OCI-LY3 (cell line): Measurements from ENCODE around the gene PFDN1.

ENCODE experiments used
- H2AFZ ChIP-seq: fragments of 200-600, 300-600 bp; shearing (Covaris generic); 2 replicates; pipeline ENCODE4 v1.6.0; 2014; ENCODE audit warnings: antibody characterized with exemption, low read depth, low read length
- H3K27ac ChIP-seq: fragments of 200-600, 300-600 bp; sonication (generic); 2 replicates; pipeline ENCODE4 v1.5.1; 2014; ENCODE audit warnings: mild to moderate bottlenecking, low read length, moderate library complexity, mixed read lengths
- H3K27me3 ChIP-seq: fragments of 200-600, 300-600 bp; sonication (generic); 2 replicates; pipeline ENCODE4 v1.6.1; 2014; ENCODE audit warnings: low read depth, low read length, mixed read lengths
- H3K36me3 ChIP-seq: fragments of 200-600, 300-600 bp; sonication (generic); replicated peaks from 2 replicates; pipeline ENCODE3; 2014; ENCODE audit warnings: low read depth, low read length, mixed read lengths
- H3K4me1 ChIP-seq: fragments of 300-600, 200-600 bp; sonication (generic); 2 replicates; pipeline ENCODE4 v1.6.1; 2014; ENCODE audit warnings: low read length, mixed read lengths
- H3K4me2 ChIP-seq: fragments of 200-600, 300-600 bp; sonication (generic); 2 replicates; pipeline ENCODE4 v1.6.1; 2014; ENCODE audit warnings: low read length, mixed read lengths
- H3K4me3 ChIP-seq: fragments of 300-600, 200-600 bp; sonication (generic); 2 replicates; pipeline ENCODE4 v1.5.1; 2014; ENCODE audit warnings: antibody characterized with exemption, mild to moderate bottlenecking, low read length, moderate library complexity
- H3K79me2 ChIP-seq: fragments of 300-600, 200-600 bp; shearing (Covaris generic); 2 replicates; pipeline ENCODE4 v1.6.1; 2014; ENCODE audit warnings: mild to moderate bottlenecking, low read length, mixed read lengths
- H3K9ac ChIP-seq: fragments of 300-600, 200-600 bp; shearing (Covaris generic); 2 replicates; pipeline ENCODE4 v1.6.0; 2014; ENCODE audit warnings: mild to moderate bottlenecking, low read length, moderate library complexity
- H3K9me3 ChIP-seq: fragments of 200-600, 300-600 bp; shearing (Covaris generic); 2 replicates; pipeline ENCODE4 v1.6.1; 2014; ENCODE audit warnings: low read length, mixed read lengths; ENCODE audit not compliant: insufficient read depth
- H4K20me1 ChIP-seq: fragments of 200-600, 300-600 bp; sonication (generic); 2 replicates; pipeline ENCODE4 v1.6.1; 2016; ENCODE audit warnings: low read length, mixed read lengths; ENCODE audit not compliant: insufficient read depth
- EZH2phosphoT487 ChIP-seq: fragments of 200-600 bp; shearing (Covaris generic); IDR thresholded peaks from 2 replicates; pipeline ENCODE4 v1.6.1; 2018; ENCODE audit warnings: antibody characterized with exemption, mixed run types, low read depth
- TF ChIP-seq, protein P1 (sequence below): fragments of 200-600, 300-600 bp; sonication (generic); IDR thresholded peaks from 2 replicates; pipeline ENCODE4 v1.5.1; 2014; ENCODE audit warnings: antibody characterized with exemption, low read length, low read depth

PFDN1 gene

DNA sequence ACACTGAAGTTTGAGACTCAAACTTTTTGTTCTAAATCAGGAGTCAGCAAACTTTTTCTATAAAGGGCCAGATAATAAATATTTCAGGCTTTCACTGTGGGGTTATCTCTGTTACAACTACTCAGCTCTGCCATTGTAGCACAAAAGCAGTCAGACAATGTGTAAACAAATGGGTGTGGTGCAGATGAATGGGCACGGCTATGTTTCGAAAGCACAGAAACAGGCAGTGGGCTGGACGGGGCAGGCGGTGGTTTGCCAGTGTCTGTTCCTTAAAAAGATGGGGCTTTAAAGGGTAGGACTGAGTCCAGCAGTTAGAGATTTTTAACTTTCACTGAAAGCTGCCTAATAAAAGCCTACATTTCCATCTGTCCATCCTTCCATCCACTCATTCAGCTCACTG is 48.9 kb downstream of the PFDN1 start:
- no peak overlapping the region for H3K4me3 ChIP-seq
- peaks cover 2% of the 10 kb centered on the region; the same call in 1 of the 2 replicates for H3K79me2 ChIP-seq

DNA sequence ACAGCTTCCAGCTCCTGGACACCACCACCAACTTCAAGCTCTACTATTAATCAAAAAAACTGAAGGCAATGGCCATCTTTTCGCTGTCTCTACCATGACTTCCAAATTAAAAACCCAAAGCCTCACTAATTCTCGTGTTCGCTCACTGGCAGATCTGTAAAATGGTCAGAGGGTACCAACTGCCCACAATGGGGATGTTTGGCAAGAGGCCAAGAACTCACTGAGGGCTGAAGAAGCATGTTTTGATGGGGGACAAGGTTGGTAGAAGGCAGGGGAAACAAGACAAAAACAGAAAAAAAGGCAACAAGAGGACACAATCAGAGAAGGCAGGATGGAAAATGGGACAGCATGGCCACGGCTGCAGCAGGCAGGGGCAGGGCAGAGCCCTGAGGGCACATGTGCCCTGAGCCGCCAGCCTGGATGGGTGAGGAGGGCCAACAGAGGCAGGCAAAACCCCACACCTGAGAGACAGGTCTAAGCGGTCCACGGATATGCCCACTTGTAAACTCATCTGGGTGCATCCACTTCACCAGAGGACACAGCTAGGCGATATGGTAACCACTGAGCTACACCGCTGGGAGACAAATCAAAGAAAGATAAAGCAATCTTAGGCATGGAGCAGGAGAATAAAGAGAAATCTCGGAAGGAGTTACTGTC is 50.3 kb downstream of the PFDN1 start:
- no peaks in the 10 kb centered on the region for H3K9me3 ChIP-seq
- peaks cover 29% of the 10 kb centered on the region for H3K4me1 ChIP-seq
- no peak overlapping the region for H3K9ac ChIP-seq
- no peak overlapping the region for H3K4me3 ChIP-seq
- no peak for TF ChIP-seq EZH2phosphoT487
- TF ChIP-seq, protein P1, sequence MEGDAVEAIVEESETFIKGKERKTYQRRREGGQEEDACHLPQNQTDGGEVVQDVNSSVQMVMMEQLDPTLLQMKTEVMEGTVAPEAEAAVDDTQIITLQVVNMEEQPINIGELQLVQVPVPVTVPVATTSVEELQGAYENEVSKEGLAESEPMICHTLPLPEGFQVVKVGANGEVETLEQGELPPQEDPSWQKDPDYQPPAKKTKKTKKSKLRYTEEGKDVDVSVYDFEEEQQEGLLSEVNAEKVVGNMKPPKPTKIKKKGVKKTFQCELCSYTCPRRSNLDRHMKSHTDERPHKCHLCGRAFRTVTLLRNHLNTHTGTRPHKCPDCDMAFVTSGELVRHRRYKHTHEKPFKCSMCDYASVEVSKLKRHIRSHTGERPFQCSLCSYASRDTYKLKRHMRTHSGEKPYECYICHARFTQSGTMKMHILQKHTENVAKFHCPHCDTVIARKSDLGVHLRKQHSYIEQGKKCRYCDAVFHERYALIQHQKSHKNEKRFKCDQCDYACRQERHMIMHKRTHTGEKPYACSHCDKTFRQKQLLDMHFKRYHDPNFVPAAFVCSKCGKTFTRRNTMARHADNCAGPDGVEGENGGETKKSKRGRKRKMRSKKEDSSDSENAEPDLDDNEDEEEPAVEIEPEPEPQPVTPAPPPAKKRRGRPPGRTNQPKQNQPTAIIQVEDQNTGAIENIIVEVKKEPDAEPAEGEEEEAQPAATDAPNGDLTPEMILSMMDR = no peak
- no peak overlapping the region for H2AFZ ChIP-seq
- H4K20me1 ChIP-seq = peaks cover 26% of the 10 kb centered on the region
- H3K27me3 ChIP-seq = no peaks in the 10 kb centered on the region
- H3K27ac ChIP-seq = no peak overlapping the region
- H3K36me3 ChIP-seq = peaks cover 3% of the 10 kb centered on the region
- H3K4me2 ChIP-seq = no peak overlapping the region
- peaks cover 2% of the 10 kb centered on the region; the same call in 1 of the 2 replicates for H3K79me2 ChIP-seq

More for the DNA sequence above, 48.9 kb downstream of the PFDN1 start:
- Histone ChIP-seq H3K4me1 (peaks cover 27% of the 10 kb centered on the region), H4K20me1 (peaks cover 25% of the 10 kb centered on the region), H3K27ac (no peak overlapping the region), H3K4me2 (no peak overlapping the region), H3K36me3 (peaks cover 3% of the 10 kb centered on the region), H2AFZ (no peak overlapping the region), H3K9ac (no peak overlapping the region), H3K27me3 (no peaks in the 10 kb centered on the region), H3K9me3 (no peaks in the 10 kb centered on the region)
- TF ChIP-seq EZH2phosphoT487 = no peak
- TF ChIP-seq, protein P1 = no peak

DNA sequence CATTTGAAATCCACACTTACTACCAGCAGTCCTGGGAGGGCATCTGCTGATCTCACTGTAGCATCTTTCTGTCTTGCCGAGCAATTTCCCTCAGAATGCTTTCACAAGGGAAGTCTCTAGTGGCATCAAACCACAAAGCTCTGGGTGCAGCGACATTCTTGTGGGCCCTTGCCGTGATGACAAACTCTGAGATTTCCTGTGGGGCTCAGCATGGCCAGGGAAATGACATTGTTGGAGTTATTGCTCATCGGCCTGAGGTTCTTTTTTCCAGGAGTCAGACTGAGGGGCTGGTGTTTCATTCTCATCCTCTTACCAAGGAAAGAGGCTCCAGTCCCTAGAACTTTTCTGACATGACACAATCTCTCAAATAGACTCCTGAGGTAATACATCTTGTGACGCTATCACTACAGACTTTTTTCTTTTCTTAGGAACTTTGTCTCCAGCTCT is 51.4 kb downstream of the PFDN1 start:
- Histone ChIP-seq H3K4me2 (peak overlapping the region; percentile 28), H3K9me3 (no peaks in the 10 kb centered on the region), H3K36me3 (peaks cover 3% of the 10 kb centered on the region), H3K79me2 (peaks cover 2% of the 10 kb centered on the region; the same call in 1 of the 2 replicates), H3K27ac (no peak overlapping the region), H3K27me3 (no peaks in the 10 kb centered on the region), H4K20me1 (peaks cover 26% of the 10 kb centered on the region), H2AFZ (no peak overlapping the region), H3K4me1 (peaks cover 29% of the 10 kb centered on the region), H3K4me3 (no peak overlapping the region), H3K9ac (no peak overlapping the region)
- TF ChIP-seq, protein P1 = no peak
- TF ChIP-seq EZH2phosphoT487 = no peak

DNA sequence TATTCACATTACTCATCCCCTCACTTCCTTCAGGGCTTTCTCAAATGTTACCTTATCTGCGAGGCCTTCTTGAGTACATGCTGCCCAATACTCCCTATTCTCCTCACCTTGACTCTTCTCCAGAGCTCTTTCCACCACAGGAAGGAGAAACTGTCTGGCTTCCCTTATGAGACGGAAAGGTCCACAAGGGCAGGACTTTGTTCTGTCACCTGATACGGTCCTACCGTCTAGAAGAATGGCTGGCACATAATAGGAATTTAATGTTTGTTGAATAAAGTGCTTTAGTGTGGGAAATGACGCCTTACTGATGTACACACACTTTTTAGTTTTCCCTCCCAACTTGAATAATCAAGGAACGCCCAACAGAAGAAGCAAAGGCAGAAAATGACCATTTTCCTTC is 52.5 kb downstream of the PFDN1 start:
- no peak overlapping the region for H2AFZ ChIP-seq
- no peak overlapping the region for H3K27ac ChIP-seq
- peaks cover 32% of the 10 kb centered on the region for H3K4me1 ChIP-seq

More for the DNA sequence above, 52.5 kb downstream of the PFDN1 start:
- Histone ChIP-seq H4K20me1 (peaks cover 26% of the 10 kb centered on the region), H3K27me3 (no peaks in the 10 kb centered on the region), H3K36me3 (peaks cover 3% of the 10 kb centered on the region), H3K4me3 (no peak overlapping the region), H3K79me2 (peaks cover 2% of the 10 kb centered on the region; the same call in 1 of the 2 replicates), H3K4me2 (no peak overlapping the region), H3K9me3 (no peaks in the 10 kb centered on the region), H3K9ac (no peak overlapping the region)
- TF ChIP-seq, protein P1 = no peak
- no peak for TF ChIP-seq EZH2phosphoT487
